T1000 (cell line): ENCODE measurements around the gene ARPC1B.
A peak's percentile ranks its signal among the peaks of the same experiment; 100 is the strongest.
"Not testable (repeated sequence)": the region's sequence is repeated elsewhere in the genome, so short reads cannot be mapped to it uniquely, and the experiment has no call there.

ENCODE experiments used
- DNase-seq: peaks from one replicate; lab custom pipeline; 2025; ENCODE audit warnings: mixed read lengths; lab: John Stamatoyannopoulos, UW

The ARPC1B gene

DNA sequence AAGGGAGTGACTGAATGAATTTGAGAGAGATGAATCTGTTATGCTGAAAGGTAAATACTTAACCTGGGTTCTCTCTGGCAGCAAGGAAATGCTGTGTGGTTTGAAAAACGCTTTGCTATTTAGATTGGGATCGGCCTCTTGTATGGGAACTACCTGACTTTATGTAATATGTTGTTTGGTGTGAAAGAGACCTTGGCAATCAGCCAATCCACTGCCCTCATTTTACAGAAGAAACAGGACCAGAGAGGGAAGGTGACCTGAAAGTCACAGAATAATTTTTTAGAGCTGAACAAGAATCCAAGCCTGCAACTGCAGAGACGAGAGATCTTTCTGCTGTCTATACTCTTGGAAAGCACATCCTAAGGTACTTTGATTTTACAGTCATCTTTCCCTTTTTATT lies 35.3 kb downstream of the ARPC1B start:
- no peak for DNase-seq

DNA sequence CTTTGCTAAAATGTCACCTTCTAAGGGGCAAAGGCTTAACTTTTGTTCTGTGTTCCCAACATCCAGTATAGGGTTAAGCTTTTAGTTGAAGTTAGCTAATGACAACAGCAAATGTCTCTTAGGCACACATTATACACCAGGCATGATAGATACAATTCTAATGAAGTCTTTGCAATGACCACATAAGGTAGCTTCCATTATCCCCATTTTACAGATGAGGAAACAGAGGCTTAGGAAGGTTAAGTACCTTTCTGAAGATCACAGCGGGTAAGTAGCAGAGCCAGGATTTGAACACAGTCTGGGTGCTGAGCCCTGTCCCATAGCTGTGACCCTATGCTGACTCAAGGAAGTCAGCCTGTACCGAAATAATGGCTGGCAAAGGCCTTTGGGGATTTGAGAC lies 36.1 kb downstream of the ARPC1B start:
- DNase-seq: no peak

DNA sequence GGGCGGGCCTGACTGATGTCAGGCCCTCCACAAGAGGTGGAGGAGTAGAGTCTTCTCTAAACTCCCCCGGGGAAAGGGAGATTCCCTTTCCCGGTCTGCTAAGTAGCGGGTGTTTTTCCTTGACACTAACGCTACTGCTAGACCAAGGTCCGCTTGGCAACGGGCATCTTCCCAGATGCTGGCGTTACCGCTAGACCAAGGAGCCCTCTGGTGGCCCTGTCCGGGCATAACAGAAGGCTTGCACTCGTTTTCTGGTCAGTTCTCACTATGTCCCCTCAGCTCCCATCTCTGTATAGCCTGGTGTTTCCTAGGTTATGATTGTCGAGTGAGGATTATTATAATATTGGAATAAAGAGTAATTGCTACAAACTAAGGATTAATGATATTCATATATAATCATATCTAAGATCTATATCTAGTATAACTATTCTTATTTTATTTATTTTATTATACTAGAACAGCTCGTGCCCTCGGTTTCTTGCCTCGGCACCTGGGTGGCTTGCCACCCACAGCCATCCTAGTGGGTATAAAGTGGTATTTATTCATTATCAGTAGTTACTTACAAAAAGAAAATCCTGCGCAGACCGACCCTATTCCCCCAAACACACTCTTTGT lies 41.1 kb downstream of the ARPC1B start:
- peak; percentile 21 for DNase-seq

DNA sequence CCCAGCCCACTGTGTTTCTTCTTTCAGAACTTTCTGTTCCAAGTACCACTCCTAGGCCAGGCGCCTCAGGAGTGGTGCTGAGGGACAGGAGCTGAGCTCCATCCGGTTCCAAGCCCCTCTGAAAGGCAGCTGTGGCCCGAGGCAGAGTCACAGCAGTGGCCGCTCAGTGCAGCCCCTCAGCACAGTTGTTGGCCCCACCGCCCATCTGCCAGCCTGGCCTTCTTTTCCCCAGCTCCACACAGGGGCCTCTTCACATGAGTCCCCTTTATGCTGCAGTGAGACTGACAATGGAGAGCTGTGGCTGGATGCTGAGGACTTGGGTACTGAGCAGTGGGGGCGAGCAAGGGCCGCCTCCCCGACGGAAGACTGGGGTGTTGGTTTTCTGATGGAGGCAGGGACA lies 43.7 kb downstream of the ARPC1B start:
- DNase-seq: no peak

DNA sequence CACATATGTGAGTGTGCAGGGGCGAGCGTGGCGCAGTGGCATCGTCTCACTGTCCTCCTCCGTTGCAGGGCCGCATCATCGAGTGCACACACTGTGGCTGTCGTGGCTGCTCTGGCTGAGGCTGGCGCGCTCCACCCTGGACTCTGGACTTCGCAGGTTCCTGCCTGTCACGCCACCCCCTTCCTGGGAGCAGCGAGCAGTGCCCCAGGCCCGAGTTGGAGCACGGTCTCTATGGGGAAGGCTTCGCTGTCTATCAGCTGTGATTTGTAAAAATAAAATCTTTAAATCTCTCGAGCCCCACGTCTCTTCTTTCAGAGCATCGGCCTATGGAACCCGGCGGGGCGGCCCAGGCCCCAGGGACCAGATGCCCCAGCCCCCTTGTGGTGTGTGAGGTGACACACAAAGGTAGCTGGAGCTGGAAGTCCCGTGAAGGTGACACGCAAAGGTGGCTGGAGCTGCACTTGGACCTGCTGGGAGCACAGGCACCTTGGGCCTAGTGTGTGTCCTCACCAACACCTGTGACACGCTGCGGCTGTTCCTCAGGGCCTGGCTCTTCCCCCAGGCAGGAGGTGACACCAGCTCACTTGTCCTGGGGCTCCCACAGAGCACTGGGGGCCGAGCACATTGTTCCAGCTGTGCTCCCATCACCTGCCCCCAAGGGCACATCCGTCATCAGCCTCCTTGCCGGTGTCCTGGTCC lies 44.9 kb downstream of the ARPC1B start:
- DNase-seq: no peak

DNA sequence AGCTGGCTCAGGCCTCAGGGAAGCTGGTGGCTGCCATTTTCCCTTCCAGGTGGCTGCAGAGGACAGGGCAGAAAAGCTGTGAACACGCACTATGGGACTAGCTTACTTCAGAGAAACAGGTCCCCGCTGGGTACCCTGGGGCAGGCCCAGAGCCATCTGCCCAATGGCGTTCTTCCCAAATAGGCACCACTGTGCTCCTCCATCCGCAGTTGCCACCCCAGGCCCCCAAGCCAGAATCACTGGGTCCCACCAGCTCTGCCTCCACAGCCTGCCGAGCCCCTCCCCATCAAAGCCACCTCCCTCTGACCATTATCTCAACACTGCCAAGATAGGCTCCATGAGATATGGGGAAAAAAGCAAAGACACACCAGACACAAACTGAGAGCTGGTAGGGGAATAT lies 45.7 kb downstream of the ARPC1B start:
- no peak for DNase-seq

DNA sequence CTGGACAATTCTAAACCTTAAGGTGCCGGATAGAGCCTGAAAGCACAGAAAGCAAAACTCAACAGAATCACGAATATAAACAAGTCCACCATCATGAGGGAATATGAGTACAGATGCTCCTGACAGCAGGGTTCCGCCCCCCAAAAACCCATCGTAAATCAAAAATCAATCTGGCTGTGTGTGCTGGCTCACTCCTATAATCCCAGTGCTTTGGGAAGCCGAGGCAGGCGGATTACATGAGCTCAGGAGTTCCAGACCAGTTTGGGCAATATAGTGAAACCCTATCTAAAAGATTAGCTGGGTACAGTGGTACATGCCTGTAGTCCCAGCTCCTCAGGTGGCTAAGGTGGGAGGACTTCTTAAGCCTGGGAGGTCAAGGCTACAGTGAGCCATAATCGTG lies 46.5 kb downstream of the ARPC1B start:
- DNase-seq: no peak

DNA sequence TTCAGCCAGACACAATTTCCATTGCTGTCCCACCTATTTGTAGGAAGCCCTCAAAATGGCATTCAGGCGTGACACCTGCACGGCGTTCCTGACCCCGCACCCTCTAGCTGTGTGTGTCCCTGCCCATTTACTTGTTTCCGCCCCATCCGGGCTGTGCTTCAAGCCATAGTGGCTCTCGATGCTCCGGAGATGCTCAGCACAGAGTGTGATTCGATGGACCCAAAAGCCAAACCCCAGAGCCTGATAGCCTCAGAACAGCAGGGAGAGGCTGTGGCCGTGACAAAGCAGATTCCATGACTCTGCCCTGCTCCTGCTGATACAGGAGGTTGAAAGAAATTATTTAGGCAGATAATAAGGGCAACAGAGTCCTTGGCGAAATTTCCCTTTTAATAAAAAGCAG lies 47.7 kb downstream of the ARPC1B start:
- no peak for DNase-seq

DNA sequence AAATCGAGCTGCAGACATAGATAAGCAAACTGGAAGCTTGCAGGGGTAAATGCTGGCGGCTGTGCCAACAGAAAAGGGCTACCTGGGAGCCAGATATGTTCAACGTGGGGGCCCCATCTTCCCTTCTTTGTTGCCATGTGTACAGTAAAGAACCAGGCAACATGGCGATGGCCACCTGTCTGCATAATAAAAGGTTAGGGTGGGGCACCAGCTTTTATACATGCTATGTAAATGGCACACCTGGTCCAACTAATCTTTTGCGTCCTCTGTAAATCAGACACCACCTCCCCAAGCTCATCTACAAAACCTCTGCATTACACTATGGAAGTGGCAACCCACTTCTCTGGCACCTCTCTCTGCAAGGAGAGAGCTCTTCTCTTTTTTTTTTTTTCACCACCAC lies 48.1 kb downstream of the ARPC1B start:
- no peak for DNase-seq

DNA sequence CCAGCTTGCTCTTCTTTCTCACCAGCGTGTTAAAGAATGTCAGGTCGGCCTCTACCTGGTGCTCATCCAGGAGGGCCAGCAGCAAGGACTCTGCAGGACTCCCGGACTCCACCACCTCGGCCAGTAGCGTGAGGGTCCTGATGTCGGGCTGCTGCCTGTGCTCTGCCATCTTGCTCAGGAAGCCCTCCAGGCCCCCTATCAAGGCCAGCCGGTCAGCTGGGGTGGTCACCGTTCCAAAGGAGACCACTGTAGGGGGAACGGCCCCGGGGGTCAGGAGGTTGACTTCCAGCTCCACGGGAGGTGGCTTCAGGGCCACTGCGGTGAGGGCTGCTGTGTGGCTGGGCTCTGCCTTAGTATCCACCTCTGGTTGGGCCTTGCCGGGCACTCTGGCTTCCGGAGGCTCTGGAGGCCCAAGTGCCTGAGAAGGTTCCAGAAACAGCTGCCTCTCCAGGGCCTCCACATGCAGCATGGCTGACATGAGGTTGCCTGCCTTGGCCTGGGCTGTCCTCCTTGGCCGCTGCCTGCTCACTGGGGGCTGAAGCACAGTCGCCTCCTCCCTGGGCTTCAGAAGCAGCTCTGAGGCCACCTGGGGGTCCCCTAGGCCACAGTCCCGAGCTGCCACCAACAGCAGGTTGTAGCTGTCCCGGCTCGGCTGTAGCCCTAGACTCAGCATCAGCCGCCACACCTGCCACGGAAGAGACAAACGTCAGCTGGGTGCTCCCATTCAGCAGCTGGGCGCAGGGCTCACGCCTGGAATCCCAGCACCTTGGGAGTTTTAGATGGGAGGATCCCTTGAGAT lies 50.6 kb downstream of the ARPC1B start:
- no peak for DNase-seq

DNA sequence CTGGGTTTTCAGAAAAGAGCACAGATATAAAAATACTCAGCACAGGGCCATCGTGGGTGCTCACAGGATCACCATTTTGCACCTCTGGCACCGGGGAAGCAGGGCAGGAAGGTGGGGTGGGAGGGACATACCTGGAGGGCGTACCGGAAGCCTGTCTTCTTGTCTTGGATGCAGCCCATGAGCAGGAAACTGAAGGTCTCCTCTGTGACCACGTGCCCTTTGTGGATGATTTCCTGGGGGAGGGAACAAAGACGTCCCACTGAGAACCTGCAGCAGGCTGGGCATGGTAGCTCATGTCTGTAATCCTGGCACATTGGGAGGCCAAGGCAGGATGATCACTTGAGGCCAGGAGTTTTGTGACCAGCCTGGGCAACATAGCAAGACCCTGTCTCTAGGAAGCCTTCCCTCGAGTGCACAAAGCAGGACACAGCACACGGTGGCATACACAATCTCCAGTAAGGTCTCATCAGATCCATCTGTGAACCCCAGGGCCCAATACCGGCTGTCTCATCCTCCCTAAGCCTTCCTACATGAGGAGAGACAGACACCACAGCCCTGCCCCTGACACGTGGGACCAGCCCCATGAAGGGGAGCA lies 54.5 kb downstream of the ARPC1B start:
- no peak for DNase-seq

DNA sequence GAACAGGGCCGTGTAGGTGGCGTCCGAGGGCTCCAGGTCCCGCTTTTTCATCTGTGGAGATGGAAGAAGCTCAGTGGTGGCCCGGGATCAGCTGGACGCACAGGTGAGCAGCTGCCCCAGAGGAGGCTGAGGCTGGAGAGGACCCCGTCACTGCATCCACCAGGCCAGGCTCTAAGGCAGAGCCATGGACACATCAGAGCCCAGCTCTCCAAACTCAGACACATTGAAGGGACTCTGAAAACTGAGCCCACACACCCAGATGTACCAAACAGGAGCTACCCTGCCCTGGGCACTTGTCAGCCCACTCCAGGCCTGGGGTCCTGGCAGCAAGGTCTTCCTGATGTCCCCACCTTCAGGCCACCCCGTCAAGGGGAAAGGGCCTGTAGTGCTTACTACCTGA lies 55.2 kb downstream of the ARPC1B start:
- no peak for DNase-seq

DNA sequence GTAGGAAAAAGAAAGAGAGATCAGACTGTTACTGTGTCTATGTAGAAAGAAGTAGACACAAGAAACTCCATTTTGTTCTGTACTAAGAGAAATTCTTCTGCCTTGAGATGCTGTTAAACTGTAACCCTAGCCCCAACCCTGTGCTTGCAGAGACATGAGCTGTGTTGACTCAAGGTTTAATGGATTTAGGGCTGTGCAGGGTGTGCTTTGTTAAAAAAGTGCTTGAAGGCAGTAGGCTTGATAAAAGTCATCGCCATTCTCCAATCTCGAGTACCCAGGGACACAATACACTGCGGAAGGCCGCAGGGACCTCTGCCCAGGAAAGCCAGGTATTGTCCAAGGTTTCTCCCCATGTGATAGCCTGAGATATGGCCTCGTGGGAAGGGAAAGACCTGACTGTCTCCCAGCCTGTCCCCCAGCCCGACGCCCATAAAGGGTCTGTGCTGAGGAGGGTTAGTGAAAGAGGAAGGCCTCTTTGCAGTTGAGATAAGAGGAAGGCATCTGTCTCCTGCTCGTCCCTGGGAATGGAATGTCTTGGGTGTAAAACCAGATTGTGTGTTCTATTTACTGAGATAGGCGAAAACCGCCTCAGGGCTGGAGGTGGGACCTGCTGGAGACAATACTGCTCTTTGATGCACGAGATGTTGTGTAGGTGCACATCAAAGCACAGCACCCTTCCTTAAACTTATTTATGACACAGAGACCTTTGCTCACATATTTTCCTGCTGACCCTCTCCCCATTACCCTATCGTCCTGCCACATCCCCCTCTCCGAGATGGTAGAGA lies 57.4 kb downstream of the ARPC1B start:
- not testable (repeated sequence) for DNase-seq

DNA sequence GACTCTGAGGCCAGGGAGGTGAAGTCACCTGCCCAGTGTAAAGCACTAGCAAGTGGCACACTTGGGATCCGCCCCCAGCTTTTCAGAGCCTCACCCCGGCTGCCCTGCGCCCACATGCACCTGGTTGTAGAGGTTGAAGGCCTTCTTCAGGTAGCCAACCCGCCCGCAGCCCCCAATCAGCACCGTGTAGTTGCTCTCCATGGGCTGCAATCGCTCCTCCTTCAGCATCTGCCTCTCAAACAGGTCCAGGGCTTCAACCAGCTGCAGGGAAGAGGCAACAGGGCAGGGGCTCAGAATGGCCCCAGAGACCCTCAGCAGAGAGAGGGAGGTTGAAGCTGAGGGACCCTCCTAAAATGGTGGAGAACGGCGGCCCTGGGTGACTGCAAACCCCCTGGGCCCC lies 58.6 kb downstream of the ARPC1B start:
- DNase-seq: no peak

DNA sequence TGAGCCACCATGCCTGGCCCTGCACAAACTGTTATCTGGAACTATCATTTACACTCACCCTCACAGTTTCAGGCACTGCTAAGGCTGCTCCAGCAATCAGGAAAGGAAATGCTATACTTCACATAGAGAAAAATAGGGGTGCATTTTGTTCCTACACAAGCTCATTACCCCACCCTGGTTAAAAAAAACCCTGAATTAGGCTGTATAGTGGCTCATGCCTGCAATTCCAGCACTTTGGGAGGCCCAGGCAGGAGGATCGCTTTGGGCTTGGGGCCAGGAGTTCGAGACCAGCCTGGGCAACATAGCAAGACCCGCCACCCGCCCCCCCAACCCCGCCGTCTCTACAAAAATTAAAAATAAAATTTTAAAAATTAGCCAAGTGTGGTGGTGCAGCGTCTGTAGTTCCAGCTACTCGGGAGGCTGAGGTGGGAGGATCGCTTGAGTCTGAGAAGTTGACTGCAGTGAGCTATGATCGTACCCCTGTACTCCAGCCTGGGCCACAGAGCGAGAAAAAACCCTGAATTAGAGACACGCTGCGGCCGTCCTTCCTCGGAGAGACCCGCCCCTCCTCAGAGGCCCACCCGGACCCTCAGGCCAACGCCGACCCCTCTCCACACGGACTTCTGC lies 63.5 kb downstream of the ARPC1B start:
- no peak for DNase-seq

DNA sequence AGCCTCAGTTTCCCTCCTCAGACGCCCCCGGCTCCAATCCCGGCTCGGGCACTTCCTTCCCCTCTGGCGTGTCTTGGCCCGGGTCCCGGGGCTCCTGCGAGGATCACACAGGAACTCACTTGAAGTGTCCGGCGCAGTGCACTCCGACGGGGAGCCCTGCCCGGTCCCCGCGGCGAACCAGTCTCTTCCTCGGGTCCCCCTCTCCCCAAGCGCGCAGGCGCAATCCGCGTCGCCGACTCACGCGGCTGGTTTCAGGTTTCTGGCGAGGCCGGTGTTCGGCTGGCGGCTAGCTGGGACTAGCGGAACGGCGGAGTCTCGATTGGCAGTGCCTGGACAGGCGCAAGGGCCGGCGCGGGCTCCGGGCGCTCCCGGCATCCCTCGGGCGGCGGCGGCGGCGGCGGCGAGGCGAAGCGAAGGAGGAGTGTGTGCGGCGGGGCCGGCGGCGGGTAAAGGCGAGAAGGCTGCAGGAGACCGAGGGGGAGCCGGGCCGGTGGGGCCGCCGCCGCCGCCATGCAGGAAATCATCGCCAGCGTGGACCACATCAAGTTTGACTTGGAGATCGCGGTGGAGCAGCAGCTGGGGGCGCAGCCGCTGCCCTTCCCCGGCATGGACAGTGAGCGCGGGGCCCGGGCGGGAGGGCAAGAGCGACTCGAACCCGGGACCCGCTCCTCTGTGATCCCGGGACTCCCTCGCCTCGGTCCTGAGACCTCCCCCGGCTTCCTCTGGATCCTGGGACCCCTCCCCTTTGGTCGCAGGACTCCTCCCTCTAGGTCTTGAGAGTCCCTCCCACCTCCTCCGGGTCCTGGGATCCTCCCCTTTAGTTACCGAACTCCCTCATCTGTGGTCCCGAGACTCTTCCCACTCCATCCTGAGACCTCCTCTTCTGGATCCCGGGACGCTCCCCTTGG lies 64.3 kb downstream of the ARPC1B start, which contains the start of the genes CPSF4 and PTCD1:
Gene CPSF4, plus strand, starts transcription at position 371 of the 908 bp plus-strand sequence. Its CDS starts 140 bp downstream, at position 511.
Gene PTCD1, minus strand, starts transcription at position 226 of the 908 bp plus-strand sequence. CDS start 3,556 bp downstream, outside the sequence.
- peak; percentile 87 for DNase-seq

DNA sequence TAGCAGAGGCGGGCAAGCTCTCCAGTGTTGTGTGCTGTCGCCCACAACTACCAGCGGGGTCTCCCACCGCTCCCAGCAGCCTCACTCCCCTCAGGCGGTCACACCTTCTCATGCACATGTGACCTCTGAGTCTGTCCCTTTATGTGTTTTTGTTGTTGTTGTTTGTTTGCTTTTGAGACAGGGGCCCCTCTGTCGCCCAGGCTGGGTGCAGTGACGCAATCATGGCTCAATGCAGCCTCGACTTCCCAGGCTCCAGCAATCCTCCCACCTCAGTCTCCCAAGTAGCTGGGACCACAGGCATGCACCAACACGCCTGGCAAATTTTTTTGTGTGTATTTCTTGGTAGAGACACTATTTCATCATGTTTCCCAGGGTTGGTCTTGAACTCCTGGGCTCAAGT lies 65.7 kb downstream of the ARPC1B start:
- no peak for DNase-seq
